Ishikawa (cell line): ENCODE results near the gene PAM16.

Experiments
- RAD21 ChIP-seq: IDR thresholded peaks from 2 replicates; pipeline ENCODE4 v1.6.1; 2012; ENCODE audit warnings: low read depth
- TAF1 ChIP-seq: IDR thresholded peaks from 2 replicates; pipeline ENCODE4 v1.6.1; 2012; ENCODE audit warnings: low read depth, mild to moderate bottlenecking

- no peak for TF ChIP-seq RAD21
- no peak for TF ChIP-seq TAF1
Observed at GRCh38 chr16:4306470-4307214, 44.5 kb downstream of the PAM16 start.
